Neuronal stem cell (in vitro differentiated cells): Measurements from ENCODE around the gene TRIM27.

Source experiments
- DNase-seq: peaks from one replicate; pipeline ENCODE4 v3.0.0-alpha.2; 2013; ENCODE audit warnings: low spot score
- H2AFZ ChIP-seq: one replicate; pipeline ENCODE4 v1.6.1; 2013; ENCODE audit warnings: mild to moderate bottlenecking, low read length, inconsistent platforms
- H2AK5ac ChIP-seq: 2 replicates; pipeline ENCODE4 v1.6.1; 2013; ENCODE audit warnings: low read depth, mild to moderate bottlenecking, inconsistent platforms, low read length, moderate library complexity, mixed read lengths
- H2BK120ac ChIP-seq: 2 replicates; pipeline ENCODE4 v1.6.1; 2013; ENCODE audit warnings: low read depth, mild to moderate bottlenecking, inconsistent platforms, low read length, moderate library complexity, mixed read lengths
- H2BK12ac ChIP-seq: one replicate; pipeline ENCODE4 v1.6.1; 2013; ENCODE audit warnings: low read length, inconsistent platforms
- H2BK15ac ChIP-seq: 2 replicates; pipeline ENCODE4 v1.6.1; 2013; ENCODE audit warnings: mild to moderate bottlenecking, low read length, inconsistent platforms, mixed read lengths
- H2BK5ac ChIP-seq: one replicate; pipeline ENCODE4 v1.6.1; 2013; ENCODE audit warnings: inconsistent platforms, mild to moderate bottlenecking, low read length, moderate library complexity
- H3K14ac ChIP-seq: one replicate; pipeline ENCODE4 v1.6.1; 2013; ENCODE audit warnings: low read length, inconsistent platforms
- H3K18ac ChIP-seq: 2 replicates; pipeline ENCODE4 v1.6.1; 2013; ENCODE audit warnings: low read length, inconsistent platforms
- H3K23ac ChIP-seq: 2 replicates; pipeline ENCODE4 v1.6.1; 2013; ENCODE audit warnings: low read depth, mild to moderate bottlenecking, mixed read lengths, low read length, inconsistent platforms; ENCODE audit not compliant: poor library complexity
- H3K27ac ChIP-seq: replicated peaks from 3 replicates; pipeline ENCODE4 v1.5.1; 2013; ENCODE audit warnings: low read length, inconsistent platforms
- H3K27me3 ChIP-seq, 3 experiments: 2 replicates each; pipeline ENCODE4 v1.6.1; 2013; ENCODE audit warnings: low read length in 3 of 3, mild to moderate bottlenecking in 2 of 3, inconsistent platforms in 1 of 3, low read depth in 1 of 3, mixed read lengths in 1 of 3, moderate library complexity in 1 of 3; ENCODE audit not compliant: control insufficient read depth in 3 of 3, insufficient read depth in 3 of 3
- H3K36me3 ChIP-seq, 2 donors: replicated peaks in 1 of 2; 2 replicates each; pipeline ENCODE4 v1.6.1; 2013; ENCODE audit warnings: low read length in 2 of 2; ENCODE audit not compliant: control insufficient read depth in 2 of 2, insufficient read depth in 2 of 2
- H3K4ac ChIP-seq: 2 replicates; pipeline ENCODE4 v1.6.1; 2013; ENCODE audit warnings: inconsistent platforms, mild to moderate bottlenecking, low read length, moderate library complexity
- H3K4me1 ChIP-seq, 2 donors: 1 replicate in 1 of 2; 2 replicates in 1 of 2; pipeline ENCODE4 v1.6.1; 2013; ENCODE audit warnings: low read length in 2 of 2, low read depth in 1 of 2; ENCODE audit not compliant: control insufficient read depth in 2 of 2, insufficient read depth in 1 of 2
- H3K4me2 ChIP-seq: one replicate; pipeline ENCODE4 v1.6.1; 2013; ENCODE audit warnings: mild to moderate bottlenecking, low read length, inconsistent platforms; ENCODE audit not compliant: insufficient read depth, poor library complexity, severe bottlenecking
- H3K4me3 ChIP-seq, 2 donors: 2 replicates each; pipeline ENCODE4 v1.5.1; 2013; ENCODE audit warnings: low read length in 2 of 2, mild to moderate bottlenecking in 2 of 2, inconsistent platforms in 1 of 2, moderate library complexity in 1 of 2
- H3K79me1 ChIP-seq: one replicate; pipeline ENCODE4 v1.6.1; 2013; ENCODE audit warnings: low read depth, mild to moderate bottlenecking, inconsistent platforms, low read length, moderate library complexity
- H3K9ac ChIP-seq: one replicate; pipeline ENCODE4 v1.6.1; 2013; ENCODE audit warnings: mild to moderate bottlenecking, low read depth, low read length, inconsistent platforms; ENCODE audit not compliant: poor library complexity
- H3K9me3 ChIP-seq, 2 donors: replicated peaks in 1 of 2; 2 replicates each; pipeline versions ENCODE3 to v1.6.1; 2013; ENCODE audit warnings: low read length in 2 of 2, mild to moderate bottlenecking in 2 of 2, inconsistent platforms in 1 of 2, low read depth in 1 of 2, mixed read lengths in 1 of 2, moderate library complexity in 1 of 2; ENCODE audit not compliant: control insufficient read depth in 2 of 2, insufficient read depth in 1 of 2
- H4K8ac ChIP-seq: one replicate; pipeline ENCODE4 v1.6.1; 2013; ENCODE audit warnings: low read depth, mild to moderate bottlenecking, inconsistent platforms, low read length, moderate library complexity
- H4K91ac ChIP-seq: one replicate; pipeline ENCODE4 v1.6.1; 2013; ENCODE audit warnings: low read length, low read depth, mild to moderate bottlenecking, inconsistent platforms; ENCODE audit not compliant: poor library complexity
- WGBS, 2 donors: extraction: QIAGEN DNeasy Blood & Tissue Kit; methylation state at CpG; one replicate each; pipeline ENCODE4 v1.1.7; 2013; ENCODE audit warnings: missing lambda C conversion rate in 2 of 2, mixed read lengths in 1 of 2; ENCODE audit not compliant: insufficient read length in 2 of 2, insufficient replicate concordance in 1 of 2; ENCODE audit errors: extremely low coverage in 2 of 2; 5-methylcytosine and 5-hydroxymethylcytosine counted together

The TRIM27 gene

DNA sequence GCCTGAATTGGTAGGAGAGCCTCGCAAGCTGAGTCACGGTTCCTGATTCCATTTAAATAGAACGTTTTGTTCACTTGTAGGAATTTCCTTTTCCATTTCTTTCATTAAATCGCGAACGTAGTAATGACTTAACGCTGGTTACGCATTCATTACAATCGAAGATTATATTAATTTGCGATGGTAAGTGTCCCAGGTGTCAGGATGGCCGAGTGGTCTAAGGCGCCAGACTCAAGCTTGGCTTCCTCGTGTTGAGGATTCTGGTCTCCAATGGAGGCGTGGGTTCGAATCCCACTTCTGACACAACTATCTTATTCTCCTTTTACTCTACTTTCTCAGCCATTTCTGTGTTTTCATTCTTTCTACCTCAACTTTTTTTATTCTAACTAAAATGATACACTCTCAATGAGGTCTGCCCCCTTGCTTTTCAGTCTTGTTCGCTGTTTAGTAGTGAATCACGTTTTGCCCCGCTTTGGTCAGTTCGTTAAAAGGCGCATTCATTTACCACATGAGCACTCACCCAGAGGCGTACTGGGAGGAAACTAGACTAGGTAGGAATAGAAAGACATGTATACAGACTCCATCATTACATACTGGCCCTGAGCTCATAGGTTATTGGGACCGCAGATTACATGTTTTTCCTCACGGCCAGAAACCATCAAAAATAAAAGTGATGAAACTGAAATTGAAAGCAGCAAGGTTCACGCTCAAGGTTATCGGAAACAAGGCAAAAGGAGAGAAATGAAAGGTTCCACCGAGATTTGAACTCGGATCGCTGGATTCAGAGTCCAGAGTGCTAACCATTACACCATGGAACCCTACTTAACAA, 17.3 kb upstream of the TRIM27 start:
- peak overlapping the region; percentile 74 to 86 for H3K4me3 ChIP-seq
- no peaks in the 10 kb centered on the region for H3K27me3 ChIP-seq
- H3K27ac ChIP-seq = no peak overlapping the region
- H2AFZ ChIP-seq = peak overlapping the region; percentile 94
- H3K79me1 ChIP-seq = no peaks in the 10 kb centered on the region
- no CpG with 5 or more reads among the region's 28 CpGs for WGBS, 2 donors
- H3K4me1 ChIP-seq = no peaks in the 10 kb centered on the region
- H3K9me3 ChIP-seq = no peaks in the 10 kb centered on the region
- no peak overlapping the region for H3K14ac ChIP-seq
- H3K4me2 ChIP-seq = peak overlapping the region; percentile 70
- no peak overlapping the region for H2AK5ac ChIP-seq
- H2BK15ac ChIP-seq = no peak overlapping the region
- no peak overlapping the region for H2BK12ac ChIP-seq
- no peak overlapping the region for H3K4ac ChIP-seq
- peak overlapping the region; percentile 65 for H3K18ac ChIP-seq
- no peak overlapping the region for H4K91ac ChIP-seq
- H3K23ac ChIP-seq = no peak overlapping the region
- no peak overlapping the region for H4K8ac ChIP-seq
- H3K36me3 ChIP-seq = no peaks in the 10 kb centered on the region
- no peak overlapping the region for H2BK5ac ChIP-seq
- peak; percentile 83 for DNase-seq
- peak overlapping the region; percentile 25 for H3K9ac ChIP-seq
- H2BK120ac ChIP-seq = no peak overlapping the region

DNA sequence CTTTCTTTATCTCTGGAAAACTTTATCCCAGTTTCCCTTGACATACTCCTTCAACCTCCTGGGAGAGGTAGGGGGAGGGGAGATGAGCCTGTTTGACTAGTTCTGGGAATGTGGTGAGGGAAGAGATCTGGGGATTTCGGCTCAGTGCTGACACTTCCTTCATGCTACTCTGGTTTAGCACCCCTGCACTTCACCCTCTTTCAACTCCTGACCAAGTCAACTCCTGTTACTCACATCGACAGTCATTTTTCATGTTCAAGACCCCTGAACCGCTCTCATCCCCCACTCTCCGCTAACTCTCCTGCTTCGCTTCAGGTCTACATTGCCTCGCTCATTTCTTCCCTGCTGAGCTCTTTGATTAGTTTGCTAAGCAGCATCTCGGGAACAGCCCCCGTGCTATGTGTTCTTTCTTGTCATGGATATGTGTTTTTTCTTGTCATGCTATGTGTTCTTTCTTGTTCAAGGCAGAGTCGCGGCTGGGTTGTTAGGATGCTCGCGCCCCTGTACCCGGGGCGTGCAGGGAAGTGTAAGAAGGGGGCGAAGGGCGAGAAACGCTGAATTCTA, 16.6 kb upstream of the TRIM27 start:
- Histone ChIP-seq H3K4ac (no peak overlapping the region), H3K14ac (no peak overlapping the region), H3K4me2 (peak overlapping the region; percentile 70), H3K27ac (peak overlapping the region; percentile 31), H2AK5ac (no peak overlapping the region), H3K4me1 (no peaks in the 10 kb centered on the region), H3K9me3 (no peaks in the 10 kb centered on the region), H3K23ac (no peak overlapping the region), H3K36me3 (no peaks in the 10 kb centered on the region), H3K27me3 (no peaks in the 10 kb centered on the region), H2BK15ac (no peak overlapping the region), H2BK12ac (no peak overlapping the region), H4K8ac (no peak overlapping the region), H2AFZ (peak overlapping the region; percentile 94), H3K18ac (peak overlapping the region; percentile 65), H4K91ac (no peak overlapping the region), H3K9ac (peak overlapping the region; percentile 25), H3K79me1 (no peaks in the 10 kb centered on the region), H2BK5ac (no peak overlapping the region), H2BK120ac (no peak overlapping the region), H3K4me3 (peak overlapping the region; percentile 74 to 86)
- peak; percentile 63 for DNase-seq
- no CpG with 5 or more reads among the region's 17 CpGs for WGBS, 2 donors

- WGBS, 2 donors = no CpG with 5 or more reads among the region's 7 CpGs
- no peaks in the 10 kb centered on the region for H3K36me3 ChIP-seq
- H4K8ac ChIP-seq = no peak overlapping the region
- no peak overlapping the region for H2BK15ac ChIP-seq
- no peak for DNase-seq
- no peak overlapping the region for H3K9ac ChIP-seq
- no peak overlapping the region for H3K14ac ChIP-seq
- H3K27ac ChIP-seq = no peak overlapping the region
- no peak overlapping the region for H2AK5ac ChIP-seq
- no peaks in the 10 kb centered on the region for H3K79me1 ChIP-seq
- no peak overlapping the region for H2BK5ac ChIP-seq
- H2BK120ac ChIP-seq = no peak overlapping the region
- H3K23ac ChIP-seq = no peak overlapping the region
- H3K9me3 ChIP-seq = no peaks in the 10 kb centered on the region
- H3K27me3 ChIP-seq = no peaks in the 10 kb centered on the region
- no peak overlapping the region for H2AFZ ChIP-seq
- no peak overlapping the region for H3K18ac ChIP-seq
- H4K91ac ChIP-seq = no peak overlapping the region
- no peak overlapping the region for H2BK12ac ChIP-seq
- no peak overlapping the region for H3K4ac ChIP-seq
- no peak overlapping the region for H3K4me3 ChIP-seq
- H3K4me1 ChIP-seq = no peaks in the 10 kb centered on the region
- no peak overlapping the region for H3K4me2 ChIP-seq
Observed at GRCh38 chr6:28933069-28933468, 9.3 kb upstream of the TRIM27 start.

DNA sequence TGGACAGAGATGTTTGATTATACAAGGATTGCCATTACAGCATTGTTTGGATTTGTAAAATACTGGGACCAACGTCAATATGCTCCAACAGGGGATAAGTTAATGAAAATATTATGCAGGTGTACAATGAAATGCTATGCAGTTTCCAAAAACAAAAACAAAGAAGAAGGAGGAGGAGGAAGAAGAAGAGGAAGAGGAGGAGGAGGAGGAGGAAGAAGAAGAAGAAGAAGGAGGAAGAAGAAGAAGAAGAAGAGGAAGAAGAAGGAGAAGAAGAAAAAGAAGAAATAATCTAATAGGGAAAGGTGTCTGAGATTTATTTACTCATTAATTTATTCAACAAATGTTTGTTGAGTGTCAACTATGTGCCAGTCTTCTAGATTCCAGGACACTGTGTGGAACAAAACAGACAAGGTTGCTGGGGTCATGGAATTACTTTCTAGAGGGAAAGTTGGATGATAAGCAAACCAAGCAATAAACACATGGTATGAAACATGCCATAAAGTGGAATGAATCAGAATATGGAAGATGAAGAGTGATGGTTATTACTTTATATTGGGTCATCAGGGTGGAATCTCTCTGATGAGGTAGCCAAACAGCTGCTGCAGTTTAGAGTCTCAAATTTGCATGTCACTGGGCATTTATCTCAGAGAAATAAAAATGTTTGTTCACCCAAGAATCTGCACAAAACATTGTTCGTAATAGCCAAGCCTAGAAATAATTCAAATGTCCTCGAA, 6.3 kb upstream of the TRIM27 start:
- H3K14ac ChIP-seq = no peak overlapping the region
- H4K91ac ChIP-seq = no peak overlapping the region
- H3K4ac ChIP-seq = no peak overlapping the region
- H3K79me1 ChIP-seq = no peaks in the 10 kb centered on the region
- H2AFZ ChIP-seq = no peak overlapping the region
- H2BK5ac ChIP-seq = no peak overlapping the region
- H2AK5ac ChIP-seq = no peak overlapping the region
- H3K4me3 ChIP-seq = no peak overlapping the region
- no peak overlapping the region for H3K18ac ChIP-seq
- no peak overlapping the region for H2BK120ac ChIP-seq
- H3K4me2 ChIP-seq = no peak overlapping the region
- no peaks in the 10 kb centered on the region for H3K27me3 ChIP-seq
- H3K9me3 ChIP-seq = no peaks in the 10 kb centered on the region
- WGBS, 2 donors = no CpG with 5 or more reads among the region's 3 CpGs
- no peak overlapping the region for H3K23ac ChIP-seq
- H4K8ac ChIP-seq = no peak overlapping the region
- no peak for DNase-seq
- H3K9ac ChIP-seq = no peak overlapping the region
- H2BK15ac ChIP-seq = no peak overlapping the region
- no peak overlapping the region for H3K27ac ChIP-seq
- no peak overlapping the region for H2BK12ac ChIP-seq
- H3K36me3 ChIP-seq = no peaks in the 10 kb centered on the region
- no peaks in the 10 kb centered on the region for H3K4me1 ChIP-seq
